Liver (tissue), 3 donors: Measurements from ENCODE around the gene TSPAN18.
A peak's percentile ranks its signal among the peaks of the same experiment; 100 is the strongest.

ENCODE experiments used
- EGR1 ChIP-seq, 2 donors: IDR thresholded peaks; 2 replicates each; pipeline ENCODE4 v1.6.1; 2016 to 2018; ENCODE audit warnings: antibody characterized with exemption in 2 of 2, low read depth in 2 of 2
- FOXA2 ChIP-seq: IDR thresholded peaks from 2 replicates; pipeline ENCODE4 v1.6.1; 2016; ENCODE audit warnings: antibody characterized with exemption
- GABPA ChIP-seq, 2 donors: IDR thresholded peaks in 1 of 2; conservative IDR thresholded peaks in 1 of 2; 2 replicates each; pipeline ENCODE4 v1.6.1; 2016; ENCODE audit warnings: antibody characterized with exemption in 2 of 2, mild to moderate bottlenecking in 1 of 2, moderate library complexity in 1 of 2
- SP1 ChIP-seq: IDR thresholded peaks from 2 replicates; pipeline ENCODE4 v1.6.1; 2018; ENCODE audit warnings: antibody characterized with exemption, mild to moderate bottlenecking
- YY1 ChIP-seq: IDR thresholded peaks from 2 replicates; pipeline ENCODE4 v1.6.1; 2016; ENCODE audit warnings: antibody characterized with exemption, mild to moderate bottlenecking
- TF ChIP-seq, protein P1 (sequence below): fragments of 150-350 bp; IDR thresholded peaks from 2 replicates; pipeline ENCODE4 v1.5.1; 2017; ENCODE audit warnings: improper control_type of control experiment, low read depth, low read length; ENCODE audit not compliant: missing input control
- TF ChIP-seq, protein P2 (sequence below): IDR thresholded peaks from 2 replicates; pipeline ENCODE4 v1.6.1; 2016; ENCODE audit warnings: antibody characterized with exemption
- TF ChIP-seq, protein P3 (sequence below): IDR thresholded peaks from 2 replicates; pipeline ENCODE4 v1.6.1; 2016; ENCODE audit warnings: antibody characterized with exemption, mild to moderate bottlenecking
- TF ChIP-seq, protein P4 (sequence below): IDR thresholded peaks from 2 replicates; pipeline ENCODE4 v1.6.1; 2016; ENCODE audit warnings: antibody characterized with exemption
- donor health status: healthy.
- donor health status: healthy.

DNA sequence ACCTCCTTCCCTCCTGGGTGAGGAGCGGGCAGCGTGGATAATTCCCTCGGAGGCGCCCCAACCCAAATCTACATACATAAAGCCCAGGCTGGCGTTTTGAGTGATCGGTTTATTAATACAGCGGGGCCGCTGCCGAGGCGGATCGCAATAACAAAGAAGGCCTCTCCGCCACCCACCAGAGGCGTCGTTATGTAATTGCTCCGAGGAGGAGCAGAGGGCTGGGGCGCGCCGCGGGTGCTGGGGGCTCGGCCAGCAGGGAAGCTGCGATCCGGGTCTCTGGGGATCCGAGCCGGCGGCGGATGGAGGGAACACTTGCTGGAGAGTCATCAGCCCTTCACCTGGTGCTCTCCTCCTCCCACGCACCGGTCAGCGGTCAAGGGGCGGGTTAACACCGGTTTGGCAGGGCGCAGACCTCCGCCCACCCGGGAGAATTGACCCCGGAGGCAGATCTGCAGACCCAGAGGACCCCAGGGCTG is 230.3 kb downstream of the TSPAN18 start:
- TF ChIP-seq EGR1 (IDR thresholded peaks at IDR 0.05; ENCODE audit: low read depth in 2 of 2): peak in 1 of 2 donors; percentile 81
- TF ChIP-seq, protein P1, sequence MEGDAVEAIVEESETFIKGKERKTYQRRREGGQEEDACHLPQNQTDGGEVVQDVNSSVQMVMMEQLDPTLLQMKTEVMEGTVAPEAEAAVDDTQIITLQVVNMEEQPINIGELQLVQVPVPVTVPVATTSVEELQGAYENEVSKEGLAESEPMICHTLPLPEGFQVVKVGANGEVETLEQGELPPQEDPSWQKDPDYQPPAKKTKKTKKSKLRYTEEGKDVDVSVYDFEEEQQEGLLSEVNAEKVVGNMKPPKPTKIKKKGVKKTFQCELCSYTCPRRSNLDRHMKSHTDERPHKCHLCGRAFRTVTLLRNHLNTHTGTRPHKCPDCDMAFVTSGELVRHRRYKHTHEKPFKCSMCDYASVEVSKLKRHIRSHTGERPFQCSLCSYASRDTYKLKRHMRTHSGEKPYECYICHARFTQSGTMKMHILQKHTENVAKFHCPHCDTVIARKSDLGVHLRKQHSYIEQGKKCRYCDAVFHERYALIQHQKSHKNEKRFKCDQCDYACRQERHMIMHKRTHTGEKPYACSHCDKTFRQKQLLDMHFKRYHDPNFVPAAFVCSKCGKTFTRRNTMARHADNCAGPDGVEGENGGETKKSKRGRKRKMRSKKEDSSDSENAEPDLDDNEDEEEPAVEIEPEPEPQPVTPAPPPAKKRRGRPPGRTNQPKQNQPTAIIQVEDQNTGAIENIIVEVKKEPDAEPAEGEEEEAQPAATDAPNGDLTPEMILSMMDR: no peak
- TF ChIP-seq, protein P2, sequence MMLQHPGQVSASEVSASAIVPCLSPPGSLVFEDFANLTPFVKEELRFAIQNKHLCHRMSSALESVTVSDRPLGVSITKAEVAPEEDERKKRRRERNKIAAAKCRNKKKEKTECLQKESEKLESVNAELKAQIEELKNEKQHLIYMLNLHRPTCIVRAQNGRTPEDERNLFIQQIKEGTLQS: no peak
- TF ChIP-seq, protein P3, sequence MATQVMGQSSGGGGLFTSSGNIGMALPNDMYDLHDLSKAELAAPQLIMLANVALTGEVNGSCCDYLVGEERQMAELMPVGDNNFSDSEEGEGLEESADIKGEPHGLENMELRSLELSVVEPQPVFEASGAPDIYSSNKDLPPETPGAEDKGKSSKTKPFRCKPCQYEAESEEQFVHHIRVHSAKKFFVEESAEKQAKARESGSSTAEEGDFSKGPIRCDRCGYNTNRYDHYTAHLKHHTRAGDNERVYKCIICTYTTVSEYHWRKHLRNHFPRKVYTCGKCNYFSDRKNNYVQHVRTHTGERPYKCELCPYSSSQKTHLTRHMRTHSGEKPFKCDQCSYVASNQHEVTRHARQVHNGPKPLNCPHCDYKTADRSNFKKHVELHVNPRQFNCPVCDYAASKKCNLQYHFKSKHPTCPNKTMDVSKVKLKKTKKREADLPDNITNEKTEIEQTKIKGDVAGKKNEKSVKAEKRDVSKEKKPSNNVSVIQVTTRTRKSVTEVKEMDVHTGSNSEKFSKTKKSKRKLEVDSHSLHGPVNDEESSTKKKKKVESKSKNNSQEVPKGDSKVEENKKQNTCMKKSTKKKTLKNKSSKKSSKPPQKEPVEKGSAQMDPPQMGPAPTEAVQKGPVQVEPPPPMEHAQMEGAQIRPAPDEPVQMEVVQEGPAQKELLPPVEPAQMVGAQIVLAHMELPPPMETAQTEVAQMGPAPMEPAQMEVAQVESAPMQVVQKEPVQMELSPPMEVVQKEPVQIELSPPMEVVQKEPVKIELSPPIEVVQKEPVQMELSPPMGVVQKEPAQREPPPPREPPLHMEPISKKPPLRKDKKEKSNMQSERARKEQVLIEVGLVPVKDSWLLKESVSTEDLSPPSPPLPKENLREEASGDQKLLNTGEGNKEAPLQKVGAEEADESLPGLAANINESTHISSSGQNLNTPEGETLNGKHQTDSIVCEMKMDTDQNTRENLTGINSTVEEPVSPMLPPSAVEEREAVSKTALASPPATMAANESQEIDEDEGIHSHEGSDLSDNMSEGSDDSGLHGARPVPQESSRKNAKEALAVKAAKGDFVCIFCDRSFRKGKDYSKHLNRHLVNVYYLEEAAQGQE: no peak
- TF ChIP-seq SP1: no peak
- TF ChIP-seq, protein P4, sequence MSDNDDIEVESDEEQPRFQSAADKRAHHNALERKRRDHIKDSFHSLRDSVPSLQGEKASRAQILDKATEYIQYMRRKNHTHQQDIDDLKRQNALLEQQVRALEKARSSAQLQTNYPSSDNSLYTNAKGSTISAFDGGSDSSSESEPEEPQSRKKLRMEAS: no peak
- no peak for TF ChIP-seq GABPA (IDR thresholded peaks at IDR 0.05 in 1 of 2, conservative IDR thresholded peaks at IDR 0.05 in 1 of 2)
- no peak for TF ChIP-seq YY1
- no peak for TF ChIP-seq FOXA2
